H54 (cell line): ENCODE results near the gene ANGPTL3.
"Not testable (repeated sequence)": the region's sequence is repeated elsewhere in the genome, so short reads cannot be mapped to it uniquely, and the experiment has no call there.

Experiments used
- DNase-seq: peaks from one replicate; pipeline ENCODE4 v3.0.0; 2011; ENCODE audit warnings: low spot score, mixed read lengths; ENCODE audit not compliant: insufficient read length
- FAIRE-seq: peaks from 3 replicates; lab custom pipeline; 2011; peaks lifted over from hg19 to GRCh38; lab: Jason Lieb, UNC
- POLR2A ChIP-seq: IDR thresholded peaks from 2 replicates; pipeline ENCODE4 v1.6.1; 2011; ENCODE audit warnings: low read depth, mild to moderate bottlenecking, low read length

ANGPTL3 gene

GRCh38 chr1:62599044-62599443 lies 1.7 kb downstream of the ANGPTL3 start:
- no peak for FAIRE-seq

GRCh38 chr1:62601457-62601856 lies 4.1 kb downstream of the ANGPTL3 start:
- no peak for DNase-seq
- FAIRE-seq: no peak
- TF ChIP-seq POLR2A: no peak

More at GRCh38 chr1:62599044-62599443, 1.7 kb downstream of the ANGPTL3 start:
- DNase-seq: no peak
- no peak for TF ChIP-seq POLR2A

GRCh38 chr1:62608905-62609304 lies 11.6 kb downstream of the ANGPTL3 start:
- DNase-seq: no peak
- TF ChIP-seq POLR2A: no peak
- FAIRE-seq: no peak

- FAIRE-seq: not testable (repeated sequence)
Measured at GRCh38 chr1:62610588-62610987, 13.3 kb downstream of the ANGPTL3 start.

GRCh38 chr1:62612770-62613169 lies 15.4 kb downstream of the ANGPTL3 start:
- FAIRE-seq: no peak
- TF ChIP-seq POLR2A: no peak
- DNase-seq: no peak

More at GRCh38 chr1:62610588-62610987, 13.3 kb downstream of the ANGPTL3 start:
- DNase-seq: not testable (repeated sequence)

- no peak for TF ChIP-seq POLR2A
- DNase-seq: no peak
- no peak for FAIRE-seq
Measured at GRCh38 chr1:62613325-62613727, 16.0 kb downstream of the ANGPTL3 start.

- TF ChIP-seq POLR2A: no peak
- FAIRE-seq (no peak), DNase-seq (no peak)
Measured at GRCh38 chr1:62613890-62614289, 16.6 kb downstream of the ANGPTL3 start.

- FAIRE-seq (peak; percentile 99), DNase-seq (peak; percentile 25)
- TF ChIP-seq POLR2A: no peak
Measured at GRCh38 chr1:62621907-62622306, 24.6 kb downstream of the ANGPTL3 start.

- TF ChIP-seq POLR2A: no peak
- DNase-seq (no peak), FAIRE-seq (no peak)
Measured at GRCh38 chr1:62625415-62625814, 28.1 kb downstream of the ANGPTL3 start.

GRCh38 chr1:62628506-62628905 lies 31.2 kb downstream of the ANGPTL3 start:
- FAIRE-seq (no peak), DNase-seq (no peak)
- TF ChIP-seq POLR2A: no peak

GRCh38 chr1:62637392-62638105 lies 40.2 kb downstream of the ANGPTL3 start:
- DNase-seq: no peak
- no peak for TF ChIP-seq POLR2A

GRCh38 chr1:62643283-62643682 lies 46.0 kb downstream of the ANGPTL3 start:
- no peak for TF ChIP-seq POLR2A
- no peak for DNase-seq
- FAIRE-seq: no peak

More at GRCh38 chr1:62637392-62638105, 40.2 kb downstream of the ANGPTL3 start:
- FAIRE-seq: peak; percentile 86

GRCh38 chr1:62652387-62652786 lies 55.1 kb downstream of the ANGPTL3 start:
- TF ChIP-seq POLR2A: no peak
- DNase-seq (no peak), FAIRE-seq (no peak)

GRCh38 chr1:62654744-62655143 lies 57.4 kb downstream of the ANGPTL3 start:
- TF ChIP-seq POLR2A: no peak
- FAIRE-seq (no peak), DNase-seq (no peak)
